ENCODE measurements around the gene KLHL6. TPM values are rescaled to one million over a fixed set of nuclear protein-coding genes. Genes with fewer than 3 reads are reported as not detected.

Gene KLHL6
- total RNA-seq, 2 donors from 2014 or later, result 6.6 to 10.2 TPM

DNA sequence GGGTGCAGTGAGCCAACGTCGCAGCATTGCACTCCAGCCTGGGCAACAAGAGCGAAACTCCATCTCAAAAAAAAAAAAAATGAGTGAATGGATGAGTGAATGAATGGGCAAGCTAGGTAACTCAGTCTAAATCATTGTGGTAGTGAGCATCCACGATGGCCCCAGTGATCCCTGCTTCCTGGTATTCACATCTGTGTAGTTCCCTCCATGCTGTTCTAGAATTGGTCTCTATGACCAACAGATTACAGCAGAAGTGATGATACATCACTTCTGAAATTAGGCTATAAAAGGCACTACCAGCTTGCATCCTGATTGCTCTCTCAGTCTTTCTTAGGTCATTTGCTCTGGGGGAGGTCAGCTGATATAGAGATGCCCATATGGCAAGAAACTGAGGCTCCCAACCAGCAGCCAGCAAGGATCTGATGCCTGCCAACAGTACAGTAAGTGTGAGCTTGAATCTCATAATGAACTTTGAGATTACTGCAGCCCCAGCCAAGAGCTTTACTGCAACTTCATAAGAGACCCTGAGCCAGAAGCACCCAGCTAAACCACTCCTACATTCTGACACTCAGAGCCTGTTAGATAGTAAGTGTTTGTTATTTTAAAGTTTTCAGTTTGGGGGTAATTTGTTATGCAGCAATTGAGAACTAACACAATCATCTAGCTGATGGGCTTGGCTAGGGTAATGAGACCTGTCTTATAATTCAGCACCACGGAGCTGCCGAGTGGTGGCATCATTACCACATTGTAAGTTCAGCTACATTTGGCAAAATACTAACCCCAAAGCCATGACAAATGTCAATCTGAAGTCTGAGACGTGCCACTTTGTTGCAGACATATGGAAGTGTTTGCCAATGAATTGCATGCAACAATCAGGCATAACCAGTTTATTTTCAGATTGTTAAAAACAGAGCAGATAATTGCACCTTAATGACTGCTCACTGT lies 53.0 kb downstream of the KLHL6 start:
- peaks cover 3% of the 10 kb centered on the region for H3K9me3 ChIP-seq
- H3K4me1 ChIP-seq (ENCODE audit: control insufficient read depth in 1 of 2, low read depth in 2 of 2), result no peaks in the 10 kb centered on the region
- no peaks in the 10 kb centered on the region for H3K27me3 ChIP-seq (replicated peaks; ENCODE audit: insufficient read depth)
- H3K36me3 ChIP-seq, result no peaks in the 10 kb centered on the region
- H3K4me3 ChIP-seq, result no peak overlapping the region
- no peak overlapping the region for H3K27ac ChIP-seq
- ATAC-seq (ENCODE audit: insufficient number of reproducible peaks, low FRiP score, low read depth) (no peak), DNase-seq (ENCODE audit: low spot score) (no peak)
- TF ChIP-seq CTCF (IDR thresholded peaks at IDR 0.05), result no peak

GRCh38 chr3:183500981-183501704 lies 54.4 kb downstream of the KLHL6 start:
- no peak for TF ChIP-seq CTCF (IDR thresholded peaks at IDR 0.05)
- no peak for ATAC-seq (ENCODE audit: insufficient number of reproducible peaks, low FRiP score, low read depth)
- DNase-seq (ENCODE audit: low spot score), result no peak

DNA sequence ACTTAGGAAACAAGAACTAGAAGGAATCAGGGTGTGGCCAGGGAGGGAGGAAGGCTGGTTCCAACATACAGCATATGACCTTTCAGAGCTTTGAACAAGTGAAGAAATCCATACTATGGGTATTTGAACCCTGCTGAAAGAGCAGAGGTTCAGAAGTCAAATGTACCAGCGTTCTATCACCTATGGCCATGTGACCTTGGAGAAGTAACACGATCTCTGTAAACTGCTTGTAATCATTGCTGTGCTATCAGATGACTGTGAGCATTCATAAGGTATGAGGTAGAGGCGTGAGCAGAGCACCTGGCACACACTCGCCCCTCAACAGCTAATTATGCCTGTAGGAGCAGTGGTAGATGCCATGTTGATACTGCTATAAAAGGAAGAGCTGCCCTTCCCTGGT lies 55.2 kb downstream of the KLHL6 start:
- no peak overlapping the region for H3K4me3 ChIP-seq
- peaks cover 3% of the 10 kb centered on the region for H3K9me3 ChIP-seq
- H3K27me3 ChIP-seq (replicated peaks; ENCODE audit: insufficient read depth), result no peaks in the 10 kb centered on the region
- no peak for DNase-seq (ENCODE audit: low spot score)
- H3K27ac ChIP-seq, result no peak overlapping the region
- no peaks in the 10 kb centered on the region for H3K4me1 ChIP-seq (ENCODE audit: control insufficient read depth in 1 of 2, low read depth in 2 of 2)
- no peak for TF ChIP-seq CTCF (IDR thresholded peaks at IDR 0.05)
- no peak for ATAC-seq (ENCODE audit: insufficient number of reproducible peaks, low FRiP score, low read depth)
- H3K36me3 ChIP-seq, result no peaks in the 10 kb centered on the region

More at GRCh38 chr3:183500981-183501704, 54.4 kb downstream of the KLHL6 start:
- H3K36me3 ChIP-seq, result no peaks in the 10 kb centered on the region
- H3K27me3 ChIP-seq (replicated peaks; ENCODE audit: insufficient read depth), result no peaks in the 10 kb centered on the region
- H3K9me3 ChIP-seq, result peaks cover 3% of the 10 kb centered on the region
- no peak overlapping the region for H3K4me3 ChIP-seq
- no peaks in the 10 kb centered on the region for H3K4me1 ChIP-seq (ENCODE audit: control insufficient read depth in 1 of 2, low read depth in 2 of 2)
- H3K27ac ChIP-seq, result no peak overlapping the region

GRCh38 chr3:183498634-183499033 lies 56.9 kb downstream of the KLHL6 start:
- Histone ChIP-seq H3K9me3 (no peaks in the 10 kb centered on the region), H3K36me3 (no peaks in the 10 kb centered on the region), H3K27me3 (replicated peaks; ENCODE audit: insufficient read depth) (no peaks in the 10 kb centered on the region), H3K27ac (no peak overlapping the region), H3K4me3 (no peak overlapping the region), H3K4me1 (ENCODE audit: control insufficient read depth in 1 of 2, low read depth in 2 of 2) (no peaks in the 10 kb centered on the region)
- DNase-seq (ENCODE audit: low spot score) (no peak), ATAC-seq (ENCODE audit: insufficient number of reproducible peaks, low FRiP score, low read depth) (no peak)
- TF ChIP-seq CTCF (IDR thresholded peaks at IDR 0.05), result no peak

DNA sequence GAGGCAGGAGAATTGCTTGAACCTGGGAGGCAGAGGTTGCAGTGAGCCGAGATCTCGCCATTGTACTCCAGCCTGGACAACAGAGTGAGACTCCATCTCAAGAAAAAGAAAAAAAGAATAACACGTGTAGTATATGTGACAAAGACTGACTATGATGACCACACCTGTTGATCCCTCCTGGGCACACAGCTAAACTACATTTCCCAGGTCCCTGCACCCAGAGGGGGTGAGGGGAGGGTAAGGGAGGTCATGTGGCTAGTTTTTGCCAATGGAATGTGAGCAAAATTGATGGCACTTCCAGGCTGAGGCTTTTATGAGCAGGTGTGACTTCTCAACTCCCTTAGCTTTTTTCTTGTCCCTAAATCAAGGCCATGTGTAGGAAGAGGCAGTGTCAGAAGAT lies 58.2 kb downstream of the KLHL6 start:
- H3K4me1 ChIP-seq (ENCODE audit: control insufficient read depth in 1 of 2, low read depth in 2 of 2), result no peaks in the 10 kb centered on the region
- no peaks in the 10 kb centered on the region for H3K27me3 ChIP-seq (replicated peaks; ENCODE audit: insufficient read depth)
- no peaks in the 10 kb centered on the region for H3K9me3 ChIP-seq
- DNase-seq (ENCODE audit: low spot score) (no peak), ATAC-seq (ENCODE audit: insufficient number of reproducible peaks, low FRiP score, low read depth) (no peak)
- no peak overlapping the region for H3K4me3 ChIP-seq
- no peak overlapping the region for H3K27ac ChIP-seq
- no peaks in the 10 kb centered on the region for H3K36me3 ChIP-seq
- no peak for TF ChIP-seq CTCF (IDR thresholded peaks at IDR 0.05)

Measured in thoracic aorta (tissue), 2 donors.